HUES48 (cell line): ENCODE measurements around the gene CDKN1C.

ENCODE experiments used
- H3K27ac ChIP-seq: one replicate; pipeline ENCODE4 v1.7.0; 2013; ENCODE audit warnings: low read depth, low read length, inconsistent platforms
- H3K27me3 ChIP-seq: 2 replicates; pipeline ENCODE4 v1.6.1; 2013; ENCODE audit warnings: mild to moderate bottlenecking, low read length; ENCODE audit not compliant: control insufficient read depth, insufficient read depth
- H3K36me3 ChIP-seq: 2 replicates; pipeline ENCODE4 v1.6.1; 2013; ENCODE audit warnings: low read length; ENCODE audit not compliant: control insufficient read depth, insufficient read depth
- H3K4me1 ChIP-seq: 2 replicates; pipeline ENCODE4 v1.6.1; 2013; ENCODE audit warnings: mild to moderate bottlenecking, low read length; ENCODE audit not compliant: control insufficient read depth, insufficient read depth
- H3K4me3 ChIP-seq: 2 replicates; pipeline ENCODE4 v1.5.1; 2013; ENCODE audit warnings: mild to moderate bottlenecking, low read depth, low read length
- H3K9ac ChIP-seq: 2 replicates; pipeline ENCODE4 v1.6.1; 2013; ENCODE audit warnings: mild to moderate bottlenecking, low read depth, low read length, moderate library complexity
- H3K9me3 ChIP-seq: 2 replicates; pipeline ENCODE4 v1.6.1; 2013; ENCODE audit warnings: low read length; ENCODE audit not compliant: control insufficient read depth, insufficient read depth

CDKN1C gene

GRCh38 chr11:2870969-2871680, 14.4 kb downstream of the CDKN1C start:
- Histone ChIP-seq H3K27me3 (peaks cover 78% of the 10 kb centered on the region), H3K4me3 (no peak overlapping the region)

GRCh38 chr11:2870460-2870859, 15.1 kb downstream of the CDKN1C start:
- Histone ChIP-seq H3K36me3 (no peaks in the 10 kb centered on the region), H3K4me3 (no peak overlapping the region), H3K27me3 (peaks cover 84% of the 10 kb centered on the region), H3K27ac (no peak overlapping the region), H3K4me1 (peaks cover 28% of the 10 kb centered on the region), H3K9me3 (no peaks in the 10 kb centered on the region), H3K9ac (no peak overlapping the region)

More at GRCh38 chr11:2870969-2871680, 14.4 kb downstream of the CDKN1C start:
- Histone ChIP-seq H3K4me1 (peaks cover 28% of the 10 kb centered on the region), H3K9ac (no peak overlapping the region), H3K9me3 (no peaks in the 10 kb centered on the region), H3K36me3 (no peaks in the 10 kb centered on the region), H3K27ac (no peak overlapping the region)

- H3K4me3 ChIP-seq = peak overlapping the region; percentile 35; the same call in 1 of the 2 replicates
- no peaks in the 10 kb centered on the region for H3K9me3 ChIP-seq
- H3K9ac ChIP-seq = no peak overlapping the region
- peaks cover 28% of the 10 kb centered on the region for H3K4me1 ChIP-seq
- no peak overlapping the region for H3K27ac ChIP-seq
- H3K36me3 ChIP-seq = no peaks in the 10 kb centered on the region
- peaks cover 85% of the 10 kb centered on the region for H3K27me3 ChIP-seq
Measured at GRCh38 chr11:2869561-2870427, 15.8 kb downstream of the CDKN1C start.

GRCh38 chr11:2869134-2869526, 16.4 kb downstream of the CDKN1C start:
- H3K4me1 ChIP-seq = peaks cover 28% of the 10 kb centered on the region
- H3K36me3 ChIP-seq = no peaks in the 10 kb centered on the region
- H3K9ac ChIP-seq = no peak overlapping the region
- H3K4me3 ChIP-seq = peak overlapping the region; percentile 35; the same call in 1 of the 2 replicates
- H3K9me3 ChIP-seq = no peaks in the 10 kb centered on the region
- no peak overlapping the region for H3K27ac ChIP-seq
- peaks cover 85% of the 10 kb centered on the region for H3K27me3 ChIP-seq

- H3K9me3 ChIP-seq = no peaks in the 10 kb centered on the region
- H3K27me3 ChIP-seq = peaks cover 85% of the 10 kb centered on the region
- H3K27ac ChIP-seq = no peak overlapping the region
- no peaks in the 10 kb centered on the region for H3K36me3 ChIP-seq
- H3K4me3 ChIP-seq = no peak overlapping the region; the same call in 1 of the 2 replicates
- no peak overlapping the region for H3K9ac ChIP-seq
- peaks cover 28% of the 10 kb centered on the region for H3K4me1 ChIP-seq
Measured at GRCh38 chr11:2868506-2869133, 17.0 kb downstream of the CDKN1C start.

GRCh38 chr11:2867722-2868505, 17.7 kb downstream of the CDKN1C start:
- H3K4me1 ChIP-seq = peaks cover 34% of the 10 kb centered on the region
- H3K9me3 ChIP-seq = no peaks in the 10 kb centered on the region
- H3K27ac ChIP-seq = no peak overlapping the region
- no peaks in the 10 kb centered on the region for H3K36me3 ChIP-seq
- peak overlapping the region; percentile 22; the same call in 1 of the 2 replicates for H3K4me3 ChIP-seq
- peaks cover 89% of the 10 kb centered on the region for H3K27me3 ChIP-seq
- H3K9ac ChIP-seq = no peak overlapping the region

GRCh38 chr11:2867142-2867541, 18.4 kb downstream of the CDKN1C start:
- H3K27me3 ChIP-seq = peaks cover 89% of the 10 kb centered on the region
- H3K9me3 ChIP-seq = no peaks in the 10 kb centered on the region
- no peak overlapping the region for H3K4me3 ChIP-seq
- no peak overlapping the region for H3K27ac ChIP-seq
- peaks cover 35% of the 10 kb centered on the region for H3K4me1 ChIP-seq
- no peaks in the 10 kb centered on the region for H3K36me3 ChIP-seq
- H3K9ac ChIP-seq = no peak overlapping the region

- H3K36me3 ChIP-seq = no peaks in the 10 kb centered on the region
- peaks cover 40% of the 10 kb centered on the region for H3K4me1 ChIP-seq
- no peak overlapping the region for H3K9ac ChIP-seq
- H3K4me3 ChIP-seq = no peak overlapping the region
- no peak overlapping the region for H3K27ac ChIP-seq
- peaks cover 86% of the 10 kb centered on the region for H3K27me3 ChIP-seq
- H3K9me3 ChIP-seq = no peaks in the 10 kb centered on the region
Measured at GRCh38 chr11:2865922-2866577, 19.5 kb downstream of the CDKN1C start.

GRCh38 chr11:2864901-2865300, 20.7 kb downstream of the CDKN1C start:
- H3K27me3 ChIP-seq = peaks cover 86% of the 10 kb centered on the region
- H3K36me3 ChIP-seq = no peaks in the 10 kb centered on the region
- no peak overlapping the region for H3K4me3 ChIP-seq
- no peak overlapping the region for H3K27ac ChIP-seq
- no peaks in the 10 kb centered on the region for H3K9me3 ChIP-seq
- H3K4me1 ChIP-seq = peaks cover 30% of the 10 kb centered on the region
- H3K9ac ChIP-seq = no peak overlapping the region

- Histone ChIP-seq H3K27ac (no peak overlapping the region), H3K36me3 (no peaks in the 10 kb centered on the region), H3K4me3 (peak overlapping the region; percentile 37; the same call in 1 of the 2 replicates), H3K9ac (no peak overlapping the region), H3K9me3 (no peaks in the 10 kb centered on the region), H3K4me1 (peaks cover 22% of the 10 kb centered on the region), H3K27me3 (peaks cover 78% of the 10 kb centered on the region)
Measured at GRCh38 chr11:2863276-2863618, 22.3 kb downstream of the CDKN1C start.
